Activated T-cell treated with anti-CD3 and anti-CD28 coated beads, Interleukin-2, amount 50 U/mL, for 48 hours (primary cell): ENCODE measurements around the gene GRM7.

Experiments used
- DNase-seq, 2 experiments: peaks; one replicate each; pipeline ENCODE4 v3.0.0-alpha.2; 2020

GRM7 gene

GRCh38 chr3:7160689-7161088 is 299.8 kb downstream of the GRM7 start:
- DNase-seq, result no peak

GRCh38 chr3:7166460-7166859 is 305.5 kb downstream of the GRM7 start:
- DNase-seq, result no peak

- no peak for DNase-seq
These were observed 310.6 kb downstream of the GRM7 start for GRCh38 chr3:7171493-7171892.

- no peak for DNase-seq
These were observed 312.1 kb downstream of the GRM7 start for GRCh38 chr3:7172996-7173395.

GRCh38 chr3:7188551-7188950 is 327.6 kb downstream of the GRM7 start:
- DNase-seq, result no peak

GRCh38 chr3:7190095-7190494 is 329.2 kb downstream of the GRM7 start:
- DNase-seq, result no peak

GRCh38 chr3:7193269-7193668 is 332.4 kb downstream of the GRM7 start:
- DNase-seq, result no peak

- DNase-seq, result no peak
These were observed 333.3 kb downstream of the GRM7 start for GRCh38 chr3:7194071-7194835.

GRCh38 chr3:7195934-7196333 is 335.0 kb downstream of the GRM7 start:
- no peak for DNase-seq

GRCh38 chr3:7201784-7202183 is 340.9 kb downstream of the GRM7 start:
- DNase-seq, result no peak

- DNase-seq, result no peak
These were observed 343.3 kb downstream of the GRM7 start for GRCh38 chr3:7203969-7204847.

GRCh38 chr3:7204848-7205156 is 343.9 kb downstream of the GRM7 start:
- no peak for DNase-seq

GRCh38 chr3:7205535-7205934 is 344.6 kb downstream of the GRM7 start:
- no peak for DNase-seq

GRCh38 chr3:7205962-7206361 is 345.0 kb downstream of the GRM7 start:
- DNase-seq, result no peak

- DNase-seq, result no peak
These were observed 346.2 kb downstream of the GRM7 start for GRCh38 chr3:7207125-7207524.

- no peak for DNase-seq
These were observed 347.0 kb downstream of the GRM7 start for GRCh38 chr3:7207928-7208327.

- no peak for DNase-seq
These were observed 348.2 kb downstream of the GRM7 start for GRCh38 chr3:7209098-7209497.

- no peak for DNase-seq
These were observed 350.8 kb downstream of the GRM7 start for GRCh38 chr3:7211740-7212139.

- DNase-seq, result no peak
These were observed 354.8 kb downstream of the GRM7 start for GRCh38 chr3:7215706-7216105.

GRCh38 chr3:7226393-7226792 is 365.5 kb downstream of the GRM7 start:
- DNase-seq, result no peak

GRCh38 chr3:7238565-7239295 is 377.8 kb downstream of the GRM7 start:
- no peak for DNase-seq

GRCh38 chr3:7241584-7242302 is 380.8 kb downstream of the GRM7 start:
- DNase-seq, result no peak

GRCh38 chr3:7242303-7242635 is 381.4 kb downstream of the GRM7 start:
- no peak for DNase-seq
